Stimulated activated CD4-positive, alpha-beta T cell treated with anti-CD3 and anti-CD28 coated beads, Interleukin-4, amount 100 ng/mL, for 4 hours (primary cell): ENCODE measurements around the gene RASGEF1B.

Source experiments
- DNase-seq, 2 experiments: peaks; one replicate each; pipeline ENCODE4 v3.0.0-alpha.2; 2020

RASGEF1B gene

DNA sequence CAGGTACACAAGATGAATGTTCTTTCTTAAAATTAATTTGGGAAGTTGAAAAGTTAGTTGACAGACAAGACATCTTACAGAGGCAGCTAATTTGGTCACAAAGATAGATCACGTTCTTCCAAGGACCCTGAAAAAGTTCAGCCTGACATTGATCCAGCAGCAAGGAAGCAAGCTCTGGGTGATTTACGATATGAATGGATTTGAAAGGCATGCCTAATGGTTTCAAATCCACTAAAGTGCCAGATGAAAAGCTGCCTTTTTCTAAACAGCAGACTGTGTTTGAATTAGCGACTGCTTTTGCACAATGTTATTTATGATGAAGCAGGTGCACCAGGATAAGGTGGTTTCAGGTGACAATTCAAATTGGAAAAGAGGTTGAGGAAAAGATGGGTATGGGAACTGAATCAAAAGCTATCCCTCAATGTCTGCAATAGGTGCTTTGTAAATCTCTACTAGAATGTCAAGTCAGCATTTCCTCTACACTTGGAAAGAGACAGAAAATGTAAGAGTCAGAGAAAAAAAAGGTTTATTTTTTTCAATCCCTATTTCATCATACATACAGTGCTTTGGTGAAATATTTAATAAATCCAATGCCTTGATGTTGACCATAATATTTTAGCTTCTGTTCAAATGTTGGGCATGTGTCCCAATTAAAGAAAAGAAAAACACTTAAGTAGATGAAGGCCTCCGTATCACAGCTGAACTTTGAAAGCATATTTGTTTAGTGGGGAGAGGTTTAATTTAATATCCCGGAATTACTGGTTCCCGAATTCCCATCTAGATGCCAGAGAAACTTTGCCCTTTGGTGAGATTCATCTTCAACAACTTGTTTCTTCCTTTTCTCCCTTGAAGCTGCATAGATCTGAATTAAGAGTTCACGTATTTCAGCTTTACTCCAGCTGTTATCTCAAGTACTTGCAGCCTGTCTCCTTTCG is 6.0 kb downstream of the RASGEF1B start:
- no peak for DNase-seq

DNA sequence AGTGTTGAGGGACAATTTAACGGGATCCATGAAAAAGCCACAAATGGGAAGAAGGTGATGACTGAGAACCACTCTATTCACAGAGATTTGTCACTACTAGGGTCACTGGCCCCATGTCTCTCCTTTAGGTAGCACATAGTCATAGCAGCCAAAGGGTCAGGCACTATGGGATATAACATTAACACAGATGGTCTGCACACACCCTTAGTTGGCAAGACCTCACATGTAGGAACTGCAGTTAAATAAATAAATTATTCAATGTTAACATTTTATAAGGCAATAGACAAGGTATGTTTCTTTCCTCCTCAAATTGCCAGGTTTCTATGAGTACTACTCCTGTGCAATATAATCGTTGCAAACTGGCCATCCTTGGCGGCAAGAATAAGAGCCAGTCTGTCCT is 10.9 kb downstream of the RASGEF1B start:
- no peak for DNase-seq

DNA sequence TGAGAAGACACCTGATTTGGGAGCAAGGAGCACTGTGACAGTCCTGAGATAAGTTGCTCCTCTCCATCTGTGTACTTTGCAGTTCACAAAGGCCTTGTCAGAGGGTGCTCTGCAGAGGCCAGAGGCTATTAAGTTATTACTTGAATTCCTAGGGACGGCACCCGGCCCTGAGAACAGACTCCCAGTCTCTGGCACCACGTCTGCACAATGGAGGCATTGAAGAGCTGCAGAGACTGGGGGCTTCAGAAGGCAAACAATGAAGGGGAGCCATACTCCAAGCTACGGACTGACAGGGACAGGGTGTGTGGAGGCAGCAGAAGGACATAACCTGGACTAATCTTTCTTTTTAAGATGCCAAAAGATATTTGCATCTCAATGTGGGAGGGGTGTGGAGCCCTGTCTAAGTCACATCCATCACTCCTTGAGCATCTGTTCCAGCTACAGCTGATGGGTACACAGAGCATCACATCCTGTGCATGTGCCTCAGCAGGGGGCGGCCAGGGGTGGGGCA is 11.5 kb downstream of the RASGEF1B start:
- DNase-seq: no peak

- DNase-seq: no peak
Measured at GRCh38 chr4:81459228-81459627, 12.5 kb downstream of the RASGEF1B start.

- DNase-seq: no peak
Measured at GRCh38 chr4:81457921-81458520, 13.7 kb downstream of the RASGEF1B start.

GRCh38 chr4:81457345-81457744 is 14.4 kb downstream of the RASGEF1B start:
- no peak for DNase-seq

DNA sequence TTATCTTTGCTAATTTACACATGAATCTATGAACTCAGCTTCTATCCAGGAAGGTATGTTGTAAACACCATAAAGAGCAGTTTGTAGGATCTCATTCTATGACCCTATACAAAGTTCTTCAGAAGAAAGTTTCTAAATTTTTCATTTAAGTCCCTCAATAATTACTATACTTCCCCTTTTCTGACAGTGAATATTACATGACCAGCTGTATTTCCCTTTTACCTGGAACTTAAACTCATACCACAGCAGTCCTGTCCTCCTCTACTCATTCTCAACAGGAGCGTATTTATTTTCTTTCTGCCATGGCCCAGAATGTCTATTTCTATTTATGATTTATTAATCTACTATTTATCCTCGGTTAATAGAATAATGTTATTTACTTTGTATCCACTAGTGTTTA is 15.8 kb downstream of the RASGEF1B start:
- no peak for DNase-seq

- DNase-seq: no peak
Measured at GRCh38 chr4:81454948-81455347, 16.8 kb downstream of the RASGEF1B start.

GRCh38 chr4:81454499-81454898 is 17.2 kb downstream of the RASGEF1B start:
- DNase-seq: peak in 1 of 2 experiments; percentile 54

DNA sequence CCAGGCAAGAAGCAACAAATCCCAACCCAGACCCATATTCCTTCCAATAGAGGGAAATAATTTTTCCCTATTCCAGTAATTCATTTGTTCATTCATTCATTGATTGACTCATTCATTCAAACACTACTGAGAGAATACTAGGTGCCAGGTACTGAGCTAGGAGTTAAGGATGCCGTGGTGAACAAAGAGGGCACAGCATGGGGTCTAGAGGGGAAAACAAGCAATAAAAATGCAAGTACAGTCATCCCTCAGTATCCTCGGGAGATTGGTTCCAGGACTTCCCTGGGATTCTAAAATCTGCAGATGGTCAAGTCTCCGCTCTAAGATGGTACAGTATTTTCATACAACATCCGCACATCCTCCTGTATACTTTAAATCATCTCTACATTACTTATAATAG is 18.7 kb downstream of the RASGEF1B start:
- no peak for DNase-seq

DNA sequence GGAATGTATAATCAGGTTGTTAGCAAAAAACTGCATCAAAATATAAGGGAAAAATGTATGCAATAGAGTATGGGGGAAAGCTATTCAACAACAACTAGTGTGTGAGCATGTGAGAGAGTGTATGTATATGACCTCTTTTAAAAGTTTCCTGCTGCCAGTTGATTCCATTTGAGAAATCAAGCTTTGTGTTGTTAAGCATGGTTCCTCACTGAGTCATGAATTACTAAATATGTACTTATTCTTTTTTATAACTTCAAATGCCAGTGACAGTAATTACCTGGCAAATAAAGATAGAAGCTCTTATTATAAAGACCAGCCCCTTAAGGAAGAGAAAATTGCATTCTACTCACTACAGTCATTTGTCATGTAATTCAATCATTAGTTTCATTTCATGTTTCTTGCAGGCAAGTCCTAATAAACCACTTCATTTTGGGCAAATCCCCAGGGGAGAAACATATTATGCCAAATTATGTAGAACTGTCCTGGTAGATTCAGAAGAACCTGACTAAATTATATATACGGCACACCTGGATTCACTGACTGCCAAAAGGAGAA is 19.2 kb downstream of the RASGEF1B start:
- no peak for DNase-seq

DNA sequence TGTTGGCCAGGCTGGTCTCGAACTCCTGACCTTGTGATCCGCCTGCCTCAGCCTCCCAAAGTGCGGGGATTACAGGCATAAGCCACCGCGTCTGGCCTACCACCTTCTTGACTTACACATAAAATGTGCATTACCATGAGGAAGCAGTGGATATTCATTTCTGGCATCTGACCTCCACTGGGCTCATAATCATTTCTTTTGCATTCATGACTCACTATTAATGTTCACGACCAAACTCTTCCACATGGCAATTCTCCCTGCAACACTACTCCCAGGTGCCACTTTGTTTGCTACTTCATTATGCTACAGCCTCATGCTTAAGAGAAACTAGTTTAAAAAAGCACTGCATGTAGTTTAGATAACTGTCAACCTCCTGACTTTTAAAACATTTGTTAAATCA is 22.7 kb downstream of the RASGEF1B start:
- no peak for DNase-seq

DNA sequence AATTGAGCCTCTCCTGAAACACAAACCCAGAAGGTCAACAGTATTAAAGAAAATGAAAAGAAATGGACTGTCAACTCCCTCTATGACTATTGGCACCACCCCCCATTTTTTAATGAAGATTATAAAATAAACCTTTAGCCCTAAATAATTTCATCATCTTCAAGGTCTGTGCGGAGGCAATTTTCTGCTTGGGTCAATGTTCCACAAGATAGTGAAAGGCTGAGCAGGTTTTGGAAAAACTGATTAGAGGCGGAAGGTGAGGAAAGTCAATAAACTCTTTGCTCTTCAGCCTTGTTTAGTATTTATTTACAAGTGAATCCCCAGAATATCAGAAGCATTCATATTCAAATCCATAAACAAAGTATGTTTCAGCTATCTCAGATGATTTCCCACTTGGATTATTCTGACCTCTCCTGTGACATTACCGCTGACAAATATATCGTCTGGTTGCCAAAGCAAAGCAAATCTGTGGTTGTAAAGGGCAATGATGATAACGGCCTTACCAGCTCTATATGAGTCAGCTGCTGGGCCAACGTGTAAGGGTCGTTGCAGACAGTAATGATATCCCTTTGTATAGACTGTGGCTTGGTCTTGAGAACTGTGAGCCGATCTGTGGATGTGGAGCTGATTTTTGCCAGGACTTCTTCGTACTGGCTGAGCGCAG is 24.0 kb downstream of the RASGEF1B start:
- no peak for DNase-seq

DNA sequence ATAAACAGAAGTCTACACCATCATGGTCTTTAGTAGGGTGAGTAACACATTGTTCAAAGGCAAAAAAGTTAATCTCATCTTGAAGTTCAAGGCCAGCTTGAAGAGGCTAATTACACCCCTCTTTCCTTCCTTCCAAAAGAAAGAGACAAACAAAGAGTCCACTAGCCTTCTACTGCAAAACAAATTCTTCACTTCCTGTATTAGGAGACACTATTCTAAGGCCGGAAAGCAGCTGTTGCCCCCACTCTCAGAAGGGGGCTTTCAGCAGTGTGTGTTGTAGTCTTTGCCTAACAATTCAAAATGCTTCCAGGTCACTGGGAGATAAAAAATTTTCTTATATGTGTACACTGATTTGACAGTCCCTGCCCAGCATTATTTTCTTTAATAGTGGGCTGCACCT is 25.1 kb downstream of the RASGEF1B start:
- no peak for DNase-seq

DNA sequence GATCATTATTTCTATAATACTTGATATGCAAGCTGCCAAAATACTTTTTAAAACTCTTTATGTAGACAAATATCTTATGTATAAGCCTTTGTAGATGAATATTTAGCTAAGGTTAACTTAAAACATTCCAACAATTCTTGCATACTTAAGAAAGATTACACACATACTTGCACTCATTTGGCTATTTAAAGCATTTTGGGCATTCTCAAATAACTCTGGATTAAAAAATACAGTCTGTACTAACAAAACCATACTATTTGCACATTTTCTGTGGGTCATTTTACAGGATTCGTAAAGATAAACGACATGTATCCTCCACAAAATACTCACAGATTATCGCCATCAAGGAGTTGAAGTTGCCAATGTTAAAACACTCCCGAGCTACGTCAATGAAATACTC is 26.5 kb downstream of the RASGEF1B start:
- no peak for DNase-seq

DNA sequence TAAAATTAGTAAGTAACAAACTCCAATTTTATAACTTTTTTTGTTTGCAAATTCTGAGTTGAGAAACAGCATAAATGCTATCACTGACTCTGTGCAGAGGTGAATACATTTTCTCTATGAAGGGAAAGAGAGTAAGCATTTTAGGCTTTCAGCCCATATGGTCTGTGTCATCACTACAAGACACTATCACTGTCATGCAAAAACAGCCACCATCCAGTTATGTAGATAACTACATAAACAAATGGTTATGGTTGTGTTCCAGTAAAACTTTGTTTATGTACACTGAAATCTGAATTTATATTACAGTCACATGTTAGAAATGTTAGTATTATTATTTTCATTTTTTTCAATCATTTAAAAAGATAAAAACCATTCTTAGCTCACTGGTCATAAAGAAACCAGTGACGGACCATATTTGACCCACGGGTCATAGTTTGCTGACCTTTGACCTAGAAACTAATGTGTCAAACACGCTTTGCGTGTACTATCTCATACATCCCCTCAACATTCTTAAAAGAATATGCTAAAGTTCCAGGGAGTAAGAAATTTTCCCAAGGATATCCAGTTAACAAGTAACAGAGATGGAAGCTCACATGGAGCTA is 29.1 kb downstream of the RASGEF1B start:
- DNase-seq: no peak

DNA sequence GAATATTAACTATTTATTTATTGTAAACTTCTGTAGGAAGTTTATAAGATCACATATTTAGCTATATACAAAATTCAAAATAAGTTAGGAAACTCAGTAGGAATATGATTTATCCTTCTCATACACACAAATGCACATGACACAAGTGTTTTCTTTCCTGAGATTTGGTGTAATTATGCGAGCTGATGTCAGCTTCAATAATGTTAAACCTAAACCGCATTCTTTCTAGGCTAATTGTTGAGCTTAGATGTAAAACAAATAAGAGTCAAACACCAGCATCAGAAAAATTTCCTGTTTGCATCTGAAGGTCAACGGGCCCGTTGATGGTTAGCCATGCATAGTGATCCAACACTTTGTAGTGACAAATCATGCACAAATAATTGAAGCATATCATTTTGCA is 30.8 kb downstream of the RASGEF1B start:
- DNase-seq: no peak

GRCh38 chr4:81436941-81437574 is 34.6 kb downstream of the RASGEF1B start:
- no peak for DNase-seq

GRCh38 chr4:81436096-81436495 is 35.6 kb downstream of the RASGEF1B start:
- no peak for DNase-seq

DNA sequence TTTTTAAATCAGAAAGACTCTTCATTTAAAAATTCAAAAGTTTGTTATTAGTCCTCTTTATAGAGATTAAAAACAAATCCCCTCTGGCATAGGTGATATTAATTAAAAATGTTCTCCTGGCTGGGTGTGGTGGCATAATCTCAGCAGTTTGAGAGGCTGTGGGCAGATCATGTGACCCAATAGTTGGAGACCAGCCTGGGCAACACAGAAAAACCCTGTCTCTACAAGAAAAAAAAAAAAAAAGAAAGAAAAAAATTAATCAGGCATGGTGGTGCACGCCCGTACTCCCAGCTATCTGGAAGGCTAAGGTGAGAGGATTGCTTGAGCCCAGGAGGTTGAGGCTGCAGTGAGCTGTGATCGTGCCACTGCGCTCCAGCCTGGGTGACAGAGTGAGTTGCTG is 38.9 kb downstream of the RASGEF1B start:
- no peak for DNase-seq

DNA sequence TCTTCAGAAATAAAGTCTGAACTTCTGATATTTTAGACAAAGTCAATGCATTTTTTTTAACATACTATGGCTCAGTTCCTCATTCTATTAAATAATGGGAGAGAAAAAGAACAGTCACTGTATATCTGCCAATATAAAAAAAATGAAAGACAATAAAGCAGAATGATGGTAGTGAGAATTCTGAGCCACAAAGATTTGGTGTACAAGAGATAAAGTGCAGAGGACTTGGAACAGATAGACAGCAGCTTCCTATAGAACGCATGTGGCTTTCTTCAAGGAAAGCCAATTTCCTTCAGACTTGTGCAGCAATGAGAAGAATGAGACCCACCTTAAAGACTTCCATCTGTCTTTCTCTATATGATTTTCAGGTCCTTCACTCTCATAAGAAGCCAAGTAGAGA is 39.7 kb downstream of the RASGEF1B start:
- DNase-seq: no peak

DNA sequence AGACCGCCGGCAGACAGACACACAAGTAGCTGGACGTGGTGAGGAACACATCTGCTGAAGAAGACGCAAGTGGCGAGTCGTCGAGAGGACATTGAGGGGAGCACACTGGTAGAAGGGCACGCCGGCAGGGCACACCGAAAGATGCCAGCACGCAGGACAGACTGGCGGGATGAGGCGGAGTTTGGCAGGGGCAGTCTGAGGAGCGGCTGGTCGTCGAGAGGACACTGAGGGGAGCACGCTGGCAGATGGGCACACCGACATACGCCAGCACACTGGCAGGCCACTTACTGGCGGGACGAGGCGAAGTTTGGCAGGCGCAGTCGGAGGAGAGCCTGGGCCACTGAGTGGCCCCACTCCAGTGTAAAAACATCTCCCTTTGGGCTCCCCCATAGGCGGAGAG is 42.1 kb downstream of the RASGEF1B start:
- DNase-seq: no peak
